HG03442 (cell line): ENCODE measurements around the gene CEMP1.
A peak's percentile ranks its signal among the peaks of the same experiment; 100 is the strongest.

ENCODE experiments used
- ATAC-seq: cut with Tn5 transposase; IDR thresholded peaks from one replicate; pipeline ENCODE4 v1.9.1; 2021; ENCODE audit warnings: mild to moderate bottlenecking, moderate library complexity; ENCODE audit not compliant: unreplicated experiment

Gene CEMP1

GRCh38 chr16:2507052-2507659, 24.1 kb downstream of the CEMP1 start:
- ATAC-seq, result no peak

GRCh38 chr16:2505695-2506094, 25.5 kb downstream of the CEMP1 start:
- ATAC-seq, result no peak

- no peak for ATAC-seq
These were observed 29.0 kb downstream of the CEMP1 start for GRCh38 chr16:2501946-2502895.

- peak; percentile 53 for ATAC-seq
These were observed 30.1 kb downstream of the CEMP1 start for GRCh38 chr16:2500918-2501750.

- ATAC-seq, result no peak
These were observed 30.7 kb downstream of the CEMP1 start for GRCh38 chr16:2500430-2500917.

GRCh38 chr16:2499890-2500429, 31.2 kb downstream of the CEMP1 start:
- no peak for ATAC-seq

GRCh38 chr16:2499454-2499853, 31.8 kb downstream of the CEMP1 start:
- no peak for ATAC-seq

GRCh38 chr16:2498531-2499253, 32.5 kb downstream of the CEMP1 start:
- no peak for ATAC-seq

GRCh38 chr16:2497695-2498484, 33.3 kb downstream of the CEMP1 start:
- ATAC-seq, result no peak

- ATAC-seq, result no peak
These were observed 34.0 kb downstream of the CEMP1 start for GRCh38 chr16:2497116-2497630.

GRCh38 chr16:2496223-2497115, 34.7 kb downstream of the CEMP1 start:
- no peak for ATAC-seq

GRCh38 chr16:2495041-2495440, 36.2 kb downstream of the CEMP1 start:
- ATAC-seq, result no peak

GRCh38 chr16:2494616-2495015, 36.6 kb downstream of the CEMP1 start:
- no peak for ATAC-seq

- ATAC-seq, result no peak
These were observed 37.6 kb downstream of the CEMP1 start for GRCh38 chr16:2493605-2494004.

- no peak for ATAC-seq
These were observed 38.9 kb downstream of the CEMP1 start for GRCh38 chr16:2492292-2492691.

- ATAC-seq, result no peak
These were observed 40.8 kb downstream of the CEMP1 start for GRCh38 chr16:2490190-2491105.

- ATAC-seq, result no peak
These were observed 41.6 kb downstream of the CEMP1 start for GRCh38 chr16:2489581-2489980.
